Common myeloid progenitor, CD34-positive (primary cell): ENCODE measurements around the gene PANK1.

ENCODE experiments used
- CTCF ChIA-PET: fragments of 350-600 bp; sonication (Branson Sonifier 250); formaldehyde crosslinking; loops from one replicate; lab custom pipeline; 2021; ENCODE audit warnings: antibody characterized with exemption; lab: Charles Lee
- POLR2A ChIA-PET: fragments of 350-600 bp; sonication (Branson Sonifier 250); formaldehyde crosslinking; loops from one replicate; lab custom pipeline; 2021; ENCODE audit warnings: antibody characterized with exemption; lab: Charles Lee
- DNase-seq, 3 donors: peaks; one replicate each; pipeline versions ENCODE4 v3.0.0 to v3.0.0-alpha.2; 2013
- H3K27ac ChIP-seq, 2 experiments: 1 replicate in 1 of 2; 2 replicates in 1 of 2; pipeline ENCODE4 v1.7.0; 2013; ENCODE audit warnings: inconsistent platforms in 2 of 2, low read length in 2 of 2, mild to moderate bottlenecking in 2 of 2, low read depth in 1 of 2, moderate library complexity in 1 of 2; ENCODE audit not compliant: severe bottlenecking in 2 of 2, insufficient read depth in 1 of 2, poor library complexity in 1 of 2
- H3K27me3 ChIP-seq, 5 experiments: replicated peaks in 2 of 5; 1 replicate in 3 of 5; 2 replicates in 2 of 5; pipeline versions ENCODE4 v1.6.1 to v1.7.0; 2013; ENCODE audit warnings: low read length in 4 of 5, mild to moderate bottlenecking in 2 of 5, moderate library complexity in 2 of 5, inconsistent platforms in 1 of 5; ENCODE audit not compliant: insufficient read depth in 5 of 5, control insufficient read depth in 4 of 5
- H3K36me3 ChIP-seq, 4 experiments: 1 replicate in 2 of 4; 2 replicates in 2 of 4; pipeline versions ENCODE4 v1.6.1 to v1.7.0; 2013; ENCODE audit warnings: low read length in 3 of 4, control low read depth in 1 of 4, mild to moderate bottlenecking in 1 of 4; ENCODE audit not compliant: control insufficient read depth in 4 of 4, insufficient read depth in 4 of 4
- H3K4me1 ChIP-seq, 4 experiments: 1 replicate in 3 of 4; 2 replicates in 1 of 4; pipeline versions ENCODE4 v1.6.1 to v1.7.1; 2013; ENCODE audit warnings: low read length in 3 of 4, mild to moderate bottlenecking in 3 of 4, control low read depth in 1 of 4, inconsistent platforms in 1 of 4, moderate library complexity in 1 of 4; ENCODE audit not compliant: control insufficient read depth in 4 of 4, insufficient read depth in 4 of 4; ENCODE audit errors: control extremely low read depth in 1 of 4
- H3K4me3 ChIP-seq, 7 experiments: 1 replicate in 4 of 7; 2 replicates in 3 of 7; pipeline versions ENCODE4 v1.5.1 to v1.7.0; 2013; ENCODE audit warnings: mild to moderate bottlenecking in 7 of 7, low read length in 6 of 7, moderate library complexity in 6 of 7, inconsistent platforms in 2 of 7, low read depth in 2 of 7, control low read depth in 1 of 7; ENCODE audit not compliant: insufficient read depth in 4 of 7, control insufficient read depth in 1 of 7; ENCODE audit errors: extremely low read depth in 1 of 7
- H3K9me3 ChIP-seq, 5 experiments: 1 replicate in 4 of 5; 2 replicates in 1 of 5; pipeline versions ENCODE4 v1.6.1 to v1.7.1; 2013; ENCODE audit warnings: low read length in 4 of 5, mild to moderate bottlenecking in 2 of 5, inconsistent platforms in 1 of 5, low read depth in 1 of 5, moderate library complexity in 1 of 5; ENCODE audit not compliant: control insufficient read depth in 4 of 5, insufficient read depth in 2 of 5; ENCODE audit errors: control extremely low read depth in 1 of 5
- WGBS: methylation state at CpG from one replicate; pipeline ENCODE4 v1.1.5; 2013; ENCODE audit not compliant: insufficient coverage; 5-methylcytosine and 5-hydroxymethylcytosine counted together

PANK1 gene

GRCh38 chr10:89664203-89664602 lies 19.2 kb upstream of the PANK1 start:
- no peak overlapping the region for H3K4me3 ChIP-seq
- WGBS: 88% methylated on average over 1 of the region's 3 CpGs
- CTCF ChIA-PET: interaction anchor here (0.9 to 1.5 kb wide), 2 partner anchors 10 to 12 kb away, joined by 3 to 5 read pairs; no protein-coding TSS in a partner anchor

GRCh38 chr10:89663144-89663543 lies 18.1 kb upstream of the PANK1 start:
- 96% methylated on average over 3 of the region's 3 CpGs for WGBS
- no peaks in the 10 kb centered on the region for H3K27me3 ChIP-seq
- no peaks in the 10 kb centered on the region for H3K9me3 ChIP-seq
- H3K4me1 ChIP-seq: no peaks in the 10 kb centered on the region
- no peak for DNase-seq
- H3K36me3 ChIP-seq: no peaks in the 10 kb centered on the region
- POLR2A ChIA-PET: no interaction called here
- CTCF ChIA-PET: interaction anchor here (0.9 to 1.5 kb wide), 2 partner anchors 9 to 11 kb away, joined by 3 to 5 read pairs; no protein-coding TSS in a partner anchor
- no peak overlapping the region for H3K4me3 ChIP-seq
- H3K27ac ChIP-seq: no peak overlapping the region

More at GRCh38 chr10:89664203-89664602, 19.2 kb upstream of the PANK1 start:
- Histone ChIP-seq H3K27me3 (no peaks in the 10 kb centered on the region), H3K36me3 (no peaks in the 10 kb centered on the region), H3K4me1 (no peaks in the 10 kb centered on the region), H3K27ac (no peak overlapping the region), H3K9me3 (no peaks in the 10 kb centered on the region)
- POLR2A ChIA-PET: no interaction called here
- DNase-seq: no peak

GRCh38 chr10:89662596-89662995 lies 17.6 kb upstream of the PANK1 start:
- Histone ChIP-seq H3K4me3 (no peak overlapping the region), H3K9me3 (no peaks in the 10 kb centered on the region), H3K27me3 (no peaks in the 10 kb centered on the region), H3K36me3 (no peaks in the 10 kb centered on the region), H3K27ac (no peak overlapping the region), H3K4me1 (no peaks in the 10 kb centered on the region)
- no CpG with 5 or more reads among the region's 2 CpGs for WGBS
- CTCF ChIA-PET: interaction anchor here (1.5 kb wide), 1 partner anchor 8 kb away, joined by 5 read pairs; no protein-coding TSS in a partner anchor
- DNase-seq: no peak
- POLR2A ChIA-PET: no interaction called here

GRCh38 chr10:89659143-89660131 lies 14.4 kb upstream of the PANK1 start:
- Histone ChIP-seq H3K36me3 (no peaks in the 10 kb centered on the region), H3K27ac (no peak overlapping the region), H3K9me3 (peaks cover 0 to 3% (median 0%) of the 10 kb centered on the region in 5 experiments), H3K27me3 (no peaks in the 10 kb centered on the region), H3K4me3 (no peak overlapping the region), H3K4me1 (no peaks in the 10 kb centered on the region)
- no peak for DNase-seq
- POLR2A ChIA-PET: no interaction called here
- 98% methylated on average over 4 of the region's 10 CpGs for WGBS
- CTCF ChIA-PET: interaction anchor here (1.2 to 2.3 kb wide), 3 partner anchors 11 to 15 kb away, joined by 5 to 8 read pairs (median 5); no protein-coding TSS in a partner anchor

GRCh38 chr10:89657302-89657701 lies 12.3 kb upstream of the PANK1 start:
- Histone ChIP-seq H3K4me3 (no peak overlapping the region), H3K27me3 (no peaks in the 10 kb centered on the region), H3K27ac (no peak overlapping the region), H3K4me1 (peaks cover 0 to 3% (median under 1%) of the 10 kb centered on the region in 4 experiments), H3K36me3 (no peaks in the 10 kb centered on the region), H3K9me3 (peaks cover 0 to 3% (median 0%) of the 10 kb centered on the region in 5 experiments)
- ChIA-PET CTCF (no interaction called here), POLR2A (no interaction called here)
- no peak for DNase-seq
- WGBS: no CpG with 5 or more reads among the region's 1 CpG

GRCh38 chr10:89655722-89656121 lies 10.7 kb upstream of the PANK1 start:
- no peaks in the 10 kb centered on the region for H3K27me3 ChIP-seq
- peaks cover 0 to 11% (median 7%) of the 10 kb centered on the region in 4 experiments for H3K4me1 ChIP-seq
- H3K4me3 ChIP-seq: no peak overlapping the region
- WGBS: 80% methylated on average over 1 of the region's 1 CpG
- no peak overlapping the region for H3K27ac ChIP-seq
- ChIA-PET POLR2A (no interaction called here), CTCF (interaction anchor here (1.1 kb wide), 1 partner anchor 9 kb away, joined by 3 read pairs; no protein-coding TSS in a partner anchor)
- no peak for DNase-seq
- no peaks in the 10 kb centered on the region for H3K36me3 ChIP-seq
- peaks cover 0 to 3% (median 0%) of the 10 kb centered on the region in 5 experiments for H3K9me3 ChIP-seq
